Sigmoid colon (tissue), 3 donors: ENCODE results near the gene IGF2BP3.

Source experiments
- CTCF ChIP-seq, 4 experiments: fragments of 450-650 bp in 3 of 4; fragments of 200-600 bp in 1 of 4; IDR thresholded peaks; one replicate each; pipeline ENCODE4 v1.5.1; 2016 to 2019; ENCODE audit warnings: antibody characterized with exemption in 4 of 4, mild to moderate bottlenecking in 3 of 4, moderate library complexity in 2 of 4
- POLR2A ChIP-seq, 2 donors: fragments of 450-650 bp; IDR thresholded peaks; one replicate each; pipeline ENCODE4 v1.6.1; 2016; ENCODE audit warnings: antibody characterized with exemption in 2 of 2, mild to moderate bottlenecking in 2 of 2, moderate library complexity in 2 of 2

- no peak for TF ChIP-seq POLR2A (IDR thresholded peaks at IDR 0.05)
- no peak for TF ChIP-seq CTCF (IDR thresholded peaks at IDR 0.05)
Observed at GRCh38 chr7:23383225-23383624, 87.1 kb downstream of the IGF2BP3 start.
